HG03095 (cell line): ENCODE measurements around the gene PCGF6.
"Not testable (repeated sequence)": the region's sequence is repeated elsewhere in the genome, so short reads cannot be mapped to it uniquely, and the experiment has no call there.

Experiments
- ATAC-seq: cut with Tn5 transposase; IDR thresholded peaks from one replicate; pipeline ENCODE4 v1.9.1; 2021; ENCODE audit warnings: moderate library complexity; ENCODE audit not compliant: unreplicated experiment

Gene PCGF6

DNA sequence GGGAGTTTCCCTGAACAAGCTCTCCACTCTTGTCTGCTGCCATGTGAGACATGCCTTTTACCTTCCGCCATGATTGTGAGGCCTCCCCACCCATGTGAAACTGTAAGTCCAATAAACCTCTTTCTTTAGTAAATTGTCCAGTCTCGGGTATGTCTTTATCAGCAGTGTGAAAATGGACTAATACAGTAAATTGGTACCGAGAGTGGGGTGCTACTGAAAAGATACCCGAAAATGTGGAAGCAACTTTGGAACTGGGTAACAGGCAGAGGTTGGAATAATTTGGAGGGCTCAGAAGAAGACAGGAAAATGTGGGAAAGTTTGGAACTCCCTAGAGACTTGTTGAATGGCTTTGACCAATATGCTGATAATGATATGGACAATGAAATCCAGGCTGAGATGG, 92.0 kb downstream of the PCGF6 start:
- not testable (repeated sequence) for ATAC-seq

- no peak for ATAC-seq
Observed at GRCh38 chr10:103257812-103258211, 93.1 kb downstream of the PCGF6 start.

DNA sequence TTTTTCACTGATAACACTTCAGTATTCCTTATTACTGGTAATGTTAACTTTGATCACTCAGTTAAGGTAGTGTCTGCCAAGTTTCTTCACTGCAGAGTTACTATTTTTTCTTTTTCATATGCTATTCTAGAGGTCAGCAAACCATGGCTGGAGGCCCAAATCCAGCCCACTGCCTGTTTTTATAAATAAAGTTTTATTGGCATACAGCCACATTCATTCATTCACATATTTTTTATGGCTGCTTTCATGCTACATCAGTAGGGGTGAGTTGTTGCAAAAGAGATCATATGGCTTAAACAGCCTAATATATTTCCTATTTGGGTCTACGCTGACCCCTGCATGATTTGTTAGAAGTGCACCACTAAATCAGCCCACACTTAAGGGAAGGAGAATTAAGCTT, 94.3 kb downstream of the PCGF6 start:
- no peak for ATAC-seq

DNA sequence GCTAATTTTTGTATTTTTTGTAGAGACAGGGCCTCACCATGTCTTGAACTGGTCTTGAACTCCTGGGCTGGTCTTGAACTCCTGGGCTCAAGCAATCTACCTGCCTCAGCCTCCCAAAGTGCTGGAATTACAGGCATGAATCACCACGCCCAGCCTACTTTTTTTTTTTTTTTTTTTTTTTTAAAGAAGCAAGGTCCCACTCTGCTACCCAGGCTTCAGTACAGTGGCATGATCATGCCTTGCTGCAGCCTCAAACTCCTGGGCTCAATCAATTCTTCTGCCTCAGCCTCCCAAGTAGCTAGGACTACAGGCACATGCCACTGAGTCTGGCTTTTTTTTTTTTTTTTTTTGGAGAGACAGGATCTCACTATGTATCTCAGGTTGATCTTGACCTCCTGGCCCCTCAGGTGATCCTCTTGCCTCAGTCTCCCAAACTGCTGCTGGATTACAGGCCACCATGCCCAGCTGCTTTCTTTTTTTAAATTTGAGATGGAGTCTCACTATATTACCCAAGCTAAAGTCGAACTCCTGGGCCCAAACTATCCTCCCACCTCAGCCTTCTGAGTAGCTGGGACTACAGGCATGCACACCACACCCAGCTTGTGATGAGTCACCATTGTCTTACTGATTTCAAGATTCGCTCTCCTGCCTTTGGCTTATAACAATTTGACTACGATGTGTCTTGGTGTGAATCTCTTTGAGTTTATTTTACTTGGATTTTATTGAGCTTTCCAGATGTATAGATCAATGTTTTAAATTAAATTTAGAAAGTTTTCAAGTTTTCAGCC, 96.2 kb downstream of the PCGF6 start:
- ATAC-seq: no peak

- no peak for ATAC-seq
Observed at GRCh38 chr10:103254113-103254512, 96.8 kb downstream of the PCGF6 start.
